GM19328 (cell line): ENCODE results near the gene ARFGAP3.

Experiments
- ATAC-seq: cut with Tn5 transposase; IDR thresholded peaks from one replicate; pipeline ENCODE4 v1.9.1; 2021; ENCODE audit warnings: mild to moderate bottlenecking, moderate library complexity; ENCODE audit not compliant: unreplicated experiment

ARFGAP3 gene

DNA sequence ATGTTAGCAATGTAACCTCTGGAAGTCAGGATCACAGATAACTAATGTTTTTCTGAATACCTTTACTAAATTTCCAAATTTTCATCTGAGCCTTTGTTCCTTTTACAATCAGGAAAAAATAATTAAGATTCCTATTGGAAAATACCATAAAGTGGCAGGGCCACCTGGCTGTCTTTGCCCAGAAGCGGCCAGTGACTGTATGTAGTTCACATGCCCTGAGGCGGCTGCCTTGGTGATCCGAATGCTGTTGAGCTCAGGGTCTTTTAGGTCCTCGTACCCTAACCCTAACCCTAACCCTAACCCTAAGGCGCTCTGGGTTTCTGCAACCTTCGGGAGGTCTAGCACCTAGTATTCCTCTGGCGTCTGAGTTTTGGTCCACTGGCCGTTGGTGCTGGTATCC lies 8.5 kb upstream of the ARFGAP3 start:
- no peak for ATAC-seq

DNA sequence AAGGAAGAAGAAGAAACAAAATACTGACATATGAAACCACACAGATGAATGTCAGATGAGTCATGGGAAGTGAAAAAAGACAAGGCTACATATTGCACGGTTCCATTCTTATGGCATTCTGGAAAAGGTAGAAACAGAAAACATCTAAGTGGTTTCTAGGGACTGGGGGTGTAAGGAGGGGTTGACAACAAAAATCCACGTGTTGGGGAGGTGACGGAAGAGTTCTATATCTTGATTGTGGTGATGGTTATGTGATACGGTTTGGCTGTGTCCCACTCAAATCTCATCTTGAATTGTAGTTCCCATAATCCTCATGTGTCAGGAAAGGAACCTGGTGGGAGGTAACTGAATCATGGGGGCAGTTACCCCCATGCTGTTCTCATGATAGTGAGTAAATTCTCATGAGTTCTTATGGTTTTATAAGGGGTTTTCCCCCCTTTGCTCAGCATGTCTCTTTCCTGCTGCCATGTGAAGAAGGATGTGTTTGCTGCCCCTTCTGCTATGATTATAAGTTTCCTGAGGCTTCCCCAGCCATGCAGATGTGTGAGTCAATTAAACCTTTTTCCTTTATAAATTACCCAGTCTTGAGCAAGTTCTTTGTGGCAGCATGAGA lies 6.4 kb upstream of the ARFGAP3 start:
- ATAC-seq: no peak

DNA sequence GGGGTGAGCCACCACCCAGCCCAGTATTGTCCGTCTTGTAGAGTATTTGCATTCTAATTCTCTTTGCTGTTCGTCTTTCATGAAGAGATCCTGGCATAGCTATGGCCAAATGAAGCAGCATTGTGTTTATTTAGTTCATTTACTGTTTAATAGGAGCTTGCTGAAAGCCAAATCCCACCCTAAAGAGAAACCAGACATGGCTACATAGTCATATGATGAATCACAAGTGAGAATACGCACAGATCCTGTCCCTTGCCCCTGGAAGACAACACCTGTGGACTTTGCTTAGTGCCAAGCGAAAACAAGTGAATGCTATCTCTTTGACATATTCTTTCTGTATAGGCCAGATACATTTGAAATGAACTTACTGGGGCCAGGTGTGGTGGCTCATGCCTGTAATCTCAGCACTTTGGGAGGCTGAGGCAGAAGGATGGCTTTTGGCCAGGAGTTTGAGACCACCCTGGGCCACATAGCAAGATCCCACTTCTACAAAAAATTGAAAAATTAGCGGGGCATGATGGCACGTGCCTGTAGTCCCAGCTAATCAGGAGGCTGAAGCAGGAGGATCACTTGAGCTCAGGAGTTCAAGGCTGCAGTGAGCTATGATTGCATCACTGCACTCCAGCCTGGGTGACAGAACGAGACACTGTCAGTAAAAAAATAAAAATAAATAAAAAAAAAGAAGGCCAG lies 5.1 kb upstream of the ARFGAP3 start:
- ATAC-seq: no peak

DNA sequence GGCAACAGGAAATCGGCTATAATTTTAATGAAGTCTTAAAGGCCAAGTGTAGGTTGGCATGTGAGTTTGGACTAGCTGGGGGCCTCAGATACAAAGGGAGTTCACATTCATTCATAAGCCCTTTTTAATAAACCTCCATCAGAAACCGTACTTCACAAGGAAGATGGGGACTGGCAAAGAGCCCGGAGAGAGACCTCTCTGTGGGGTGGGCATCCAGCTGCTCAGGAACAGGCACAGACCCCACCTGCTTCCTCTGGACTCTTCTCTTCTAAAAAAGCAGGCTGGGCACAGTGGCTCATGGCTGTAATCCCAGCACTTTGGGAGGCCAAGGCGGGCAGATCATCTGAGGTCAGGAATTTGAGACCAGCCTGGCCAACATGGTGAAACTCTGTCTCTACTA lies 3.9 kb upstream of the ARFGAP3 start:
- no peak for ATAC-seq

DNA sequence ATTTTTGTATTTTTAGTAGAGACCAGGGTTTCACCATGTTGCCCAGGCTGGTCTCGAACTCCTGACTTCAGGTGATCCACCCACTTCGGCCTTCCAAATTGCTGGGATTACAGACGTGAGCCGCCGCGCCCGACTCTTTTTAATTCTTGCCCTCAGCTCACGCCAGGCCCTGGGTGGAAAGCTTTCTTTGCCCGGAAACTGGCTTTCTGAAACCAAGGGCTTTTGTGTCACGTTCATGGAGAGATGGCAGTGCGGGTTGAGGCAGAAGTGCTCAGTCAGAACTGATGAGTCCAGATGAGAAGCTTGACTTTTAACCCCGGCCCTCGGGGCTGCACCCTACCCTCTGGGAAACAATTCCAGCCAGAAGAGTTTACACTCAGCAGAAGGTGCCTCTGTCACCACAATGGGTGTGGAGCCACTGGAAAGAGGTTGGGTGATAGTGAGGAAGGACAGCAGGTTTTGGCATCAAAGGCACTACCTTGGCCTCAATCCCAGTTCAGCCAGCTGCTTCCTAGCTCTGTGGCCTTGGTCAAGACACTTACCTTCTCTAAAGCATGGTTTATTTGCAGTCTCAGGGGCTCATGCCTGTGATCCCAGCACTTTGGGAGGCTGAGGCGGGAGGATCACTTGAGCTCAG lies 890 bp upstream of the ARFGAP3 start:
- ATAC-seq: no peak

DNA sequence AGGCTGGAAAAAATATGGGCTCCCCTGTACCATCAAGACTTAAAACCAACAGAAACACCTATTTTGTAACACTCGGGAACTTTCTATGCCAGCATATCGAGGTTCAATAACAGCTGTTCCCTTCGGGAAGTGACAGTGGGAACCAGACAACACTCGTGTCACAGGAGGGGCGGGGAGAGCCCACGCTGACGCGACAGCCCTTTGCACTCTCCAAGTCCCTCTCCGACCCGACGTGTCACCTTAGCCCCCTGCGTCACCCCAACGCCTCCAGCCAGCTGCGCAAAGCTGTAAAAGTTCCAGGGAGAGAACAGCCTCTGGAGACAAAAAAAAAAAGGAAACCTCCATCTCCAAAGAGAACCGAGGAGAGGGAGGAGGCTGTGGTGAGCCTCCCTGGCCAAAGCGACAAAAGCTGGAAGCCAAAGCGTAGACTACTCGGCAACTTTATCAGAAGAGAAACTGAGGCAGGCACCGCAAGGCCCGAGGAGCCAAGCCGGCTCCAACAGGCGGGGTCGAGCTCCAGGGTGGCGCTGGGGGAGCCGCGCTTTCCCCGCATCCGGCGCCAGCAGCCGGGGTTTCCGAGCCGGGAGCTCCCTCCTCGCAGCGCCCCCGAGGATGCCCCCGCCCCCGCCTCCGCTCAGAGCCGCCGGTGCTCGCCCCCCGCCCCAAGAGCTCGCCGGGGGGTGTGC lies 751 bp downstream of the ARFGAP3 start:
- ATAC-seq: peak; percentile 12

DNA sequence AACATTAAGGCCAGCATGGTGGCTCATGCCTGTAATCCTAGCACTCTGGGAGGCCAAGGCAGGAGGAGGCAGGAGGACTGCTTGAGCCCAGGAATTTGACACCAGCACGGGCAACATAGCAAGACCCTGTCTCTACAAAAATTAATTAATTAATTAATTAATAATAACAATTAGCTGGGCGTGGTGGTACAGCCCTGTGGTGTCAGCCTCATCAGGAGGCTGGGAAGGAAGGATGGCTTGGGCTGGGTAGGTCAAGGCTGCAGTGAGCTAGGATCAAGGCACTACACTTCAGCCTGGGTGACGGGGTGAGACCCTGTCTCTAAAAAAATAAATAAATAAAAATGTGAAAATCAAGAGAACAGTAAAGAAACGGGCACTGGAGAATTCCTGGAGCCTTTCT lies 1.4 kb downstream of the ARFGAP3 start:
- ATAC-seq: no peak

DNA sequence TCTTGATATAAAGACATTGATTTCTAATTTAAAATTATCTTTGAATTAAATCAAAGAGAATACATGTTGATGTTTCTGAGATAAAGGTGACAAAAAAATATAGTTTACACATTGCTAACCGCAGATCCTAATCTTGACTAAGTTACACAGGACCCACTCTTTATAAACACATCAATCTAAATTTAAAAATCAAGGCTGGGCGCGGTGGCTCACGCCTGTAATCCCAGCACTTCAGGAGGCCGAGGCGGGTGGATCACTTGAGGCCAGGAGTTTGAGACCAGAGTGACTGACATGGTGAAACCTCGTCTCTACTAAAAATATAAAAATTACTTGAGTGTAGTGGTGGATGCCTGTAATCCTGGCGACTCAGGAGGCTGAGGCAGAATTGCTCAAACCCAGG lies 1.9 kb downstream of the ARFGAP3 start:
- ATAC-seq: no peak

DNA sequence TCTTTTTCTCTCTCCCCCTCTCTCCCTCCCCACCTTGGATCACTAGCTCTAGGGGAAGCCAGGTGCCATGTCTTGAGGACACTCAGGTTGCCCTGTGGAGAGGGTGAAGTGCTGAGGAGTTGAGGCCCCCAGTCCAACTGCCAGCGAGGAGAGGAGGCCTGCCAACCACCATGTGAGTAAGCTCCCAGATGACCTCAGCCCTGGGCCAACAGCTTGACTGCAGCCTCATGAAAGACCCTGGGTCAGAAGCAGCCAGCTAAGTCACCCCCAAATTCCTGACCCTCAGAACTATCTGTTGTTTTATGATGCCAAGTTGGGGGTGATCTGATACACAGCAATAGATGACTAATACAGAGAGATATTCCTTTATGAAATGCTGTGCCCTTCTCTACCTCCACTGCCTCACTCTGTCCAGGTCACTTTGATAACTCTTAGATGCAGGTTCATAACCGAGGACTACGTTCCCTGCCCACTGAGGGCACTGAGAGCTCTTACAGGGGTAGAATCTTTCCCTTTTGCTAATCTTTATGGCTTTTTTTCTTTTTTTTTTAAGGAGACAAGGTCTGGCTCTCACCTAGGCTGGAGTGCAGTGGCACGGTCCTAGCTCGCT lies 8.0 kb downstream of the ARFGAP3 start:
- ATAC-seq: no peak

DNA sequence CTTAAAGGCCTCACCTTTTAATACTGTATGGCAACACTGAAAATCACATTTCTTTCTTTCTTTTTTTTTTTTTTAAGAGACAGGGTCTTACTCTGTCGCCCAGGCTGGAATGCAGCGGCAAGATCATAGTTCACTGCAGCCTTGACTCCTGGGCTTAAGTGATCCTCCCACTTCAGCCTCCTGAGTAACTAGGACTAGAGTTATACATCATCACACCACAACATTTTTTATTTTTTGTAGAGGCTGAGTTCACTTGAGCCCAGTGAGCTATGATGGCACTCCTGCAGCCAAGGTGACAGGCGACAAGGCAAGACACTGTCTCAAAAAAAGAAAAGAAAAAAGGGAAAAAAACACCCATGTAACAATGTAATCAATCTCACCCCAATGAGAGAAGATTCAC lies 10.0 kb downstream of the ARFGAP3 start:
- no peak for ATAC-seq

DNA sequence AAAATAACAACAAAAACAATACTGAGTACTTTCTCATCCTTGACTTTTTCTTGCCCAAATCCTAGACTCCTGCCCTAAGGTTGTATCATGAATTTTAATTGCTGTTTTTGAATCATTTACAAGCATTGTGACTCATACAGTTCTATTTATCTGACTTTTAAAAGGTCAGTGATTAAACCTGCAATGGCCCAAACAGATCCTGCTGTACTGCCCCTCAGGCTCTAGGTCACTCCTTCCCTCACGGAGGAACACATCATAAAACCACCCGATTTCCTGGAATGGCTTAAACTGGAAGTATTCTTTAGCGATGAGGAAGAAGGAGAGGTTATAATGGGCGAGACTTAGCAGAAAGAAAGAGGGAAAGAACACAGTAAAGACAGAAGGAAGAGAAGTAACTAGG lies 12.3 kb downstream of the ARFGAP3 start:
- no peak for ATAC-seq

DNA sequence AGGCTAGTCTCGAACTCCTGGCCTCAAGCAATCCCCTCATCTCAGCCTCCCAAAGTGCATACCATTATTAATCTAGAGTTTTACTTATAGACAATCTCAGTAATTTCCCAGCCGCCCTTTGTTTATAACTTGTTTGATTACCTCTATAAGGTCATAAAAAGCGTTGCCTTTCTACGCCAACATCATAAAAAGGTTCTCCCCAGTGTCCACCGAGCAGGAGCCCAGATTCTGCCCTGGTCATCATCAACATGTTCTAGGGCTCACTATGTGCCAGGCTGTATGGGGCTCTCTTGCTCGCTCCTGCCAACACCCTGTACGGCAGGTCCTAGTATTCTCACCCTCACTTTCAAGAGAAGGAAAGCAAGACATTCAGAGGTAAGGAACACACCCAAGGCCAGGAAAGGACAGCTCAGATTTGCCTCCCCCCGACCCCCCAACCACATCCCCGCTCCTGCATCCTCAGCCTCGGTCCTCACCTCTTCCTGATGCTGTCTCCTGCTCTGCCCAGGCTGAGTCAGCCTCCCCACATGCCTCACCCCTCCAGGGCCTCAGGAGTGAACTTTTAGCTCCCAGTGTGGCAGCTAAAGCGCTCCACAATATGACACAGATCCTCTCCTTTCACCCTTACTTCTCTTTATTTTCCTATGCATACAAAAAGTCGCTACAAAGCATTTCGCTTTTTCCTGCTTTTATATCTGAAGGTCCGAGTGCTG lies 14.3 kb downstream of the ARFGAP3 start:
- ATAC-seq: no peak

DNA sequence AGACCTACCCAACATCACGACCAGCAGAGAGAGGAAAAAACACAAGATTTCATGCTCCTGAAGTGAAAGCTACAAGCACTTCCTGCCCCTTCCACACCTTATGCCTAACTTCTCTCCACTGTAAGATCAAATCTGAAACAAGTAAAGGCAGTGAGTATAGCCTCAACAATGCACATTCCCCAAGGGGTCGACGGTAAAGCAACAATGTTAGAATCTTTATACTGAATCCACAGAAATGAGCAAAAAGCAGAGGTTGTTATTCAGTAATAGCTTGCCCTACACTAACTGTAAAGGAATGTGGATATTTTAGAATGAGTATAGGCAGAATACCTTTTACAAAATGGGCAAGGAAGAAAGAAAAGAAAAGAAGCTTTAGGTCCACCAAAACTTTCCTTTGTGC lies 15.6 kb downstream of the ARFGAP3 start:
- ATAC-seq: no peak

DNA sequence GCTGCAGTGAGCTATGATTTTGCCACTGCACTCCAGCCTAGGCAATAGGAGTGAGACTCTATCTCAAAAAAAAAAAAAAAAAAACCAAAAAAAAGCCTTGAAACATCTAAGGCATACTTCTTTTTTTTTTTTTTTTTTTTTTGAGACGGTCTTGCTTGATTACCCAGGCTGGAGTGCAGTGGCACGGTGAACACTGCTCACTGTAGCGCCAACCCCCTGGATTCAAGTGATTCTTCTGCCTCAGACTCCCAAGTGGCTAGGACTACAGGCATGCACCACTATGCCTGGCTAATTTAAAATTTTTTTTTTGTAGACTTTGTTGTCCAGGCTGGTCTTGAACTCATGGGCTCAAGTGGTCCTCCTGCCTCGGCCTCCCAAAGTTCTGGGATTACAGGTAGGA lies 19.5 kb downstream of the ARFGAP3 start:
- no peak for ATAC-seq

DNA sequence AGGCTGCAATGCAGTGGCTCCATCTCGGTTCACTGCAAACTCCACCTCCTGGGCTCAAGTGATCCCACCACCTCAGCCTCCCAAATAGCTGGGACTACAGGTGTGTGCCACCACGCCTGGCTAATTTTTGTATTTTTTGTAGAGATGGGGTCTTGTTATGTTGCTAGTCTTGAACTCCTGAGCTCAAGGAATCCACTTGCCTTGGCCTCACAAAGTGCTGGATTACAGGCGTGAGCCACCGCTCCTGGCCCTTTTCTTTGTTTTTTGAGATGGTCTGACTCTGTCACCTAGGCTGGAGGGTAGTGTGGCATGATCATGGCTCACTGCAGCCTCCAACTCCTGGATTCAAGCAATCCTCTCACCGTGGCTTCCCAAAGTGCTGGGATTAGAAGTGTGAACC lies 21.0 kb downstream of the ARFGAP3 start:
- no peak for ATAC-seq

DNA sequence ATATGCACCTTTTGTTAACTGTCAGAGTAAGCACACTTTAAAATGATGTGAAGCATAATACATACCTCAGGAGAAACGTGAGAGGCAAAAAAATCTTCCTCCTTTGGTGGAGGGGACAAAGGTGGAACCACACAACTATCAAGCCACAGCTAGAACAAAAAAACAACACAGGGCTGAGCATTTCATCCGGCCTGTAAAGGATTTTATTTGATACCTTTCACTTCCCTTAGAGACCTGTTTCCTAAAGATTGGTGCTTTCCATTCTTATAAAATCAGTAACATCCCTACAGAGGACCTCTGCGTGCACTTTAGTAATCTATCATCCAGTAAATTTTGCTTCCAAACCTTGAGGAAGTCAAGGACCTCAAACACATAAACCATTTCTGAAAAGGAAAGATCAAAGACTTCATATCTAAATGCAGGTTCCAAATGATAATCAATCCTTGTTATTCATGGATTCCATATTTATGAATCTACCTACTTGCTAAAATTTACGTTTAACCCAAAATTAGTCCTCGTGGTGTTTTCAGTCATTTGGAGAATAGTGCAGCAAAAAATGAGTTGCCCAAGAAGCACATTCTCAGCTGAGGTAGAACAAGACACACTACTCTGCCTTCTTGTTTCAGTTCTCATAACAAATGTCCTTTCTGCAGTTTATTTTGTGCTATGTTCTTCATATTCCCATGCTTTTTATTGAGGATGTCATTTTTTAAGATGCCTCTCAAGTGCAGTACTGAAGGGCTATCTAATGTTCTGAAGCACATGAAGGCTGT lies 22.7 kb downstream of the ARFGAP3 start:
- no peak for ATAC-seq

DNA sequence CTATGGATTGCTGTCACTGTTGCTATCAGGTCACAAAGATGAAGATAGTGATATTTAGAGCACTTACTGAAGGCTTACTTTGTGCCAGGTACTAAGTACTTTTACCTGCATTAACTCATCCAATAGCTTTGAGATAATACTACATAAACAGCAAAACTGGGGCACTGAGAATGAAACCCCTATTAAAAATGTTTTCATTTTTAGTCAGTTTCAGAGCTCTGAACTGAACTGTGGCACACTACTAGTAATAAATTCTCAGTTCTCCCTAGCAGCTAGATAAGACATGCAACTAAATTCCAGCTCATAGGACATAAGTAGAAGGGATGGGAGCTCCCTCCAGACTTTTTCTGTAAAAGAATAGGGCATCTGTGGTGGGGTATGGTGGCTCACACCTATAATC lies 24.0 kb downstream of the ARFGAP3 start:
- ATAC-seq: no peak

DNA sequence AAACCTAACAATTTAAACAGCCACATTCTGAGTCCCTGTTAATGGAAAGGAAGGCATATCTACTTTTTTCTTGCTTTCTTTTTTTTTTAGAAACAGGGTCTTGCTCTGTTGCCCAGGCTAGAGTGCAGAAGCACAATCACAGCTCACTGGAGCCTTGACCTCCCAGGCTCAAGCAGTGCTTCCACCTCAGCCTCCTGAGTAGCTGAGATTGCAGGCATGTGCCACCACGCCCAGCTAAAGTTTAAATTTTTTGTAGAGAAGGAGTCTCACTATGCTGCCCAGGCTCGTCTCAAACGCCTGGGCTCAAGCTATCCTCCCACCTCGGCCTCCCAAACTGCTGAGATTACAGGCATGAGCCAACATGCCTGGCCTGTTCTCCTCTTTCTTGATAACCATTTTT lies 25.4 kb downstream of the ARFGAP3 start:
- ATAC-seq: no peak

DNA sequence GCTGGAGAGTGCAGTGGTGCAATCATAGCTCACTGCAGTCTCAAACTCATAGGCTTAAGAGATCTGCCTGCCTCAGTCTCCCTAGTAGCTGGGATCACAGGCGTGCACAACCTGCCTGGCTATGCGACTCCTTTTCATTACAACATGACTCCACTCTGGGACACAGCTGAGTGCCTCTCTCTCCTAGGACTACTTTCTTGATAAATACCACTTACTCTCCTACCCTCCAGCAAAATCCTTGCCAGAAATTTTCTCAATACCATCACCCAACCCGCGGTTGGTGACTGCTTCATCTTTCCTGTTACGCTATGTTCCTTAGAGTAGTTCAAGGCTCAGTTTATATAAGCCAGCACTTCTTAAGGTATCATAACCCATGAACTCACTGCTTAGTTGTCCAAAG lies 26.9 kb downstream of the ARFGAP3 start:
- ATAC-seq: no peak

DNA sequence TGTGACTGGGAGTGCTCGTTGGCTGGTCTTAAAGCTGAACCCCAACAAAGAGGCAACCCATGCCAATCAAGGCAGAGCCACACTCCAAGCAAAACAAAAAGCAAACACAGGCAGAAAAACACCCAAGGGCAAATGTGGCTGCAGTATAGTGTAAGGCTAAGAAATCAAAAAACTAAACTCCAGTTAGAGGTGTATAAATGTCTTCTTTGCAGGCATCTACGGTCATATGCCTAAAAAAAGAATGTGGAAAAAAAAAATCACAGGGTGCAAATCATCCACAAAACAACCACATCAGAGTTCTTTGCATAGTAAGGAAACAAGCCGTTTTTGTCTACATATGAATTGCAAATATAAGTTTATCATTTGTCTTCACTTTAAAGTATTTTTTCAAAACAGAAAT lies 27.8 kb downstream of the ARFGAP3 start:
- ATAC-seq: no peak
